GM12872 (cell line): ENCODE results near the gene ZNF669.
A peak's percentile ranks its signal among the peaks of the same experiment; 100 is the strongest.

Experiments used
- CTCF ChIP-seq: IDR thresholded peaks from 3 replicates; pipeline ENCODE4 v1.5.1; 2011; ENCODE audit warnings: low read depth, mild to moderate bottlenecking, low read length, moderate library complexity; ENCODE audit not compliant: insufficient read depth

ZNF669 gene

GRCh38 chr1:247118946-247119446 lies 14.8 kb upstream of the ZNF669 start:
- peak; percentile 40; the same call in 2 of the 3 replicates for TF ChIP-seq CTCF

- TF ChIP-seq CTCF, result no peak
Measured at GRCh38 chr1:247115545-247115944, 11.4 kb upstream of the ZNF669 start.

GRCh38 chr1:247115141-247115510 lies 11.0 kb upstream of the ZNF669 start:
- no peak for TF ChIP-seq CTCF

GRCh38 chr1:247114351-247115140 lies 10.4 kb upstream of the ZNF669 start:
- no peak for TF ChIP-seq CTCF

- no peak for TF ChIP-seq CTCF
Measured at GRCh38 chr1:247113733-247114271, 9.6 kb upstream of the ZNF669 start.

GRCh38 chr1:247113094-247113497 lies 8.9 kb upstream of the ZNF669 start:
- TF ChIP-seq CTCF, result no peak

GRCh38 chr1:247112479-247112781 lies 8.3 kb upstream of the ZNF669 start:
- TF ChIP-seq CTCF, result no peak
